ENCODE results near the gene C20orf173. TPM values are rescaled to one million over a fixed set of nuclear protein-coding genes. Genes with fewer than 3 reads are reported as not detected.

C20orf173 gene
- total RNA-seq, 4 donors from 2014 or later: not detected

DNA sequence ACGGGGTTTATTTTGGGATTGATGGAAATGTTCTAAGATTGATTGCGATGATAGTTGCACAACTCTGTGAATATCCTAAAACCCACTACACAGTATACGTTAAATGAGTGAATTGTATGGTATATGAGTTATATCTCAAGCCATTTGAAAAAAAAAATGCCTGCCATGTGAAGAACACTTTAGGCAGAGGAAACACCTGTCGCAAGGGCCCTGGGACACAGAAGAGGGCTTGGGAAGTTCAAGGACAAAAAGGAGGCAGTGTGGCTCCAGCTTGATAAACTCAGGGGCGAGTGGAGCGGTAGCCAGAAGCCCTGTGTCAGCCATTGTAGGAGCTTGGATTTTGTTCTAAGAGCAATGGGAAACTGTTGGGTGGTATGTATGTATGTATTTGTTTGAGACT is 37.1 kb downstream of the C20orf173 start:
- no peak for DNase-seq (ENCODE audit: low spot score in 2 of 2)
- WGBS, 2 donors: 96 to 97% methylated on average over 6 of the region's 6 CpGs
- no peak overlapping the region for H3K4me3 ChIP-seq (ENCODE audit: low read depth, poor library complexity, severe bottlenecking)
- TF ChIP-seq, protein P1, sequence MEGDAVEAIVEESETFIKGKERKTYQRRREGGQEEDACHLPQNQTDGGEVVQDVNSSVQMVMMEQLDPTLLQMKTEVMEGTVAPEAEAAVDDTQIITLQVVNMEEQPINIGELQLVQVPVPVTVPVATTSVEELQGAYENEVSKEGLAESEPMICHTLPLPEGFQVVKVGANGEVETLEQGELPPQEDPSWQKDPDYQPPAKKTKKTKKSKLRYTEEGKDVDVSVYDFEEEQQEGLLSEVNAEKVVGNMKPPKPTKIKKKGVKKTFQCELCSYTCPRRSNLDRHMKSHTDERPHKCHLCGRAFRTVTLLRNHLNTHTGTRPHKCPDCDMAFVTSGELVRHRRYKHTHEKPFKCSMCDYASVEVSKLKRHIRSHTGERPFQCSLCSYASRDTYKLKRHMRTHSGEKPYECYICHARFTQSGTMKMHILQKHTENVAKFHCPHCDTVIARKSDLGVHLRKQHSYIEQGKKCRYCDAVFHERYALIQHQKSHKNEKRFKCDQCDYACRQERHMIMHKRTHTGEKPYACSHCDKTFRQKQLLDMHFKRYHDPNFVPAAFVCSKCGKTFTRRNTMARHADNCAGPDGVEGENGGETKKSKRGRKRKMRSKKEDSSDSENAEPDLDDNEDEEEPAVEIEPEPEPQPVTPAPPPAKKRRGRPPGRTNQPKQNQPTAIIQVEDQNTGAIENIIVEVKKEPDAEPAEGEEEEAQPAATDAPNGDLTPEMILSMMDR (IDR thresholded peaks at IDR 0.05): no peak
- TF ChIP-seq POLR2A (IDR thresholded peaks at IDR 0.05): no peak
- intact Hi-C loops (cut with DNase I; ENCODE audit: low total_unique reads): no loop called here

DNA sequence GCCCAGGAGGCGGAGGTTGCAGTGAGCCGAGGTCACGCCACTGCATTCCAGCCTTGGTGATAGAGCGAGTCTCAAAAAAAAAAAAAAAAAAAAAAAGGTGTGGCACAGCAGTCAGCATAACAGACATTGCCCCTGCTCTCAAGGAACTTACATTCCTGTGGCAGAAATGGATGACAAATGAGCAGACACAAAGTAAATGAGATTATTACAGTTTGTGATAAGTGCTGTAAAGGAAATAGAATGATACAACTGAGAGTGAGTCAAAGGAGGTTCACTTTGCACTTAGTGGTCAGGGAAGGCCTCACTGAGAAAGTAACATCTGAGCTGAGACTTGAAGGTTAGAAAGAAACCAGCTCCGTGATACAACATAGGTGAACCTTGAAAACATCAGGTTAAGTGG is 37.6 kb downstream of the C20orf173 start:
- no peak for DNase-seq (ENCODE audit: low spot score in 2 of 2)
- TF ChIP-seq POLR2A (IDR thresholded peaks at IDR 0.05): no peak
- TF ChIP-seq, protein P1 (IDR thresholded peaks at IDR 0.05): no peak
- H3K4me3 ChIP-seq (ENCODE audit: low read depth, poor library complexity, severe bottlenecking): no peak overlapping the region
- 96% methylated on average over 5 of the region's 5 CpGs for WGBS, 2 donors
- intact Hi-C loops (cut with DNase I; ENCODE audit: low total_unique reads): no loop called here

DNA sequence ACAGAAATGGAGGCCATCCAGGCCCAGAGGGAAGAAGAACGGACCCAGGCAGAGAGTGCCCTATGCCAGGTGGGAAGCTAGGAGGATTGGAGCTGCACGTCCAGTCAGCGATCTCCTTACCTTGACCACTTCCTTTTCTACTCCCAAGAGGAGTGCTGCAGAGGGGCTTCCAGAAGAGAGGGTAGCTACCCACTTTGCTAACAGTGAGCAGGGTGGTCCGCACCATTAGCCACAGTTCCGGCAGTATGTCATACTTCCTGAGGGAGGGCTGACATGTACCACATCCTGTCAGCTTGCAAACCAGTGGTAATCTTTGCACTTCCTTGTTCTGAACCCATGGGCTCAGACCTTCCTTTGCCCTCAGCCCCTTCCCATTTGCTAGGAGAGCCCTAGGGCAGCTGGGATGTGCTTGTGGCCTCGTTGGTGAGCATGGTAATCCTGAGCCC is 38.7 kb downstream of the C20orf173 start:
- DNase-seq (ENCODE audit: low spot score in 2 of 2): no peak
- no peak overlapping the region for H3K4me3 ChIP-seq (ENCODE audit: low read depth, poor library complexity, severe bottlenecking)
- 78 to 84% methylated on average over 6 of the region's 6 CpGs for WGBS, 2 donors
- intact Hi-C loops (cut with DNase I; ENCODE audit: low total_unique reads): no loop called here
- no peak for TF ChIP-seq POLR2A (IDR thresholded peaks at IDR 0.05)
- TF ChIP-seq, protein P1 (IDR thresholded peaks at IDR 0.05): no peak

DNA sequence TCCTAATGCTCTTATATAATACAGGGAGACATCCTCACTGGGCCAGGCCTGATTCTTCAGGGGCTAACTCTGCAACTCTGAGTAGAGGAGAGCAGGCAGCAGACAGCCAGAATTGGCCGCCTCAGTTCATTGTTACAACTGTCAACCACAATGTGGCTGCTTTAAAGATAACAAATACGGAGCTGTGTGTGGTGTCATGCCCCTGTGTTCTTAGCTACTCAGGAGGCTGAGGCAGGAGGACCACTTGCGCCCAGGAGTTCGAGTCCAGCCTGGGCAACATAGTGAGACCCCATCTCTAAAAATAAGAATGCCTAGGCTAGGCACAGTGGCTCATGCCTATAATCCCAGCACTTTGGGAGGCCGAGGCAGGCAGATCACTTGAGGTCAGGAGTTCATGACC is 39.7 kb downstream of the C20orf173 start:
- 90 to 100% methylated on average over 5 of the region's 5 CpGs for WGBS, 2 donors
- no peak for DNase-seq (ENCODE audit: low spot score in 2 of 2)
- no peak for TF ChIP-seq POLR2A (IDR thresholded peaks at IDR 0.05)
- TF ChIP-seq, protein P1 (IDR thresholded peaks at IDR 0.05): no peak
- intact Hi-C loops (cut with DNase I; ENCODE audit: low total_unique reads): no loop called here
- H3K4me3 ChIP-seq (ENCODE audit: low read depth, poor library complexity, severe bottlenecking): no peak overlapping the region

DNA sequence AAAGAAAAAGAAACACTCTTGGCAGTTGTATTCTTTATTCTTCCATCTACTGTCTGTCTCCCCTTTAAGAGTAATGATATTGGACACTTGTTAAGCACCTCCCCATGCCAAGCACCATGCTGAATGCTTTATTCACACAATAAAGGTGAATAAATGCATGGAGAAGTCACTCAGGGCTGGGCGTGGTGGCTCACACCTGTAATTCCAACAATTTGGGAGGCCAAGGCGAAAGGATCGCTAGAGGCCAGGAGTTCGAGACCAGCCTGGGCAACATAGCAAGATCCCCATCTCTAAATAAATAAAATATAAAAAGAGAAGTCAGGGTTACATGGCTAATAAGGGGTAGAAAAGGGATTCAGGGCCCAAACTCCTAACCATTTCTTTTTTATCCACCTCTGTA is 42.0 kb downstream of the C20orf173 start:
- intact Hi-C loops (cut with DNase I; ENCODE audit: low total_unique reads): no loop called here
- no peak for DNase-seq (ENCODE audit: low spot score in 2 of 2)
- no peak overlapping the region for H3K4me3 ChIP-seq (ENCODE audit: low read depth, poor library complexity, severe bottlenecking)
- WGBS, 2 donors: 96 to 98% methylated on average over 4 of the region's 4 CpGs
- TF ChIP-seq, protein P1 (IDR thresholded peaks at IDR 0.05): no peak
- no peak for TF ChIP-seq POLR2A (IDR thresholded peaks at IDR 0.05)

DNA sequence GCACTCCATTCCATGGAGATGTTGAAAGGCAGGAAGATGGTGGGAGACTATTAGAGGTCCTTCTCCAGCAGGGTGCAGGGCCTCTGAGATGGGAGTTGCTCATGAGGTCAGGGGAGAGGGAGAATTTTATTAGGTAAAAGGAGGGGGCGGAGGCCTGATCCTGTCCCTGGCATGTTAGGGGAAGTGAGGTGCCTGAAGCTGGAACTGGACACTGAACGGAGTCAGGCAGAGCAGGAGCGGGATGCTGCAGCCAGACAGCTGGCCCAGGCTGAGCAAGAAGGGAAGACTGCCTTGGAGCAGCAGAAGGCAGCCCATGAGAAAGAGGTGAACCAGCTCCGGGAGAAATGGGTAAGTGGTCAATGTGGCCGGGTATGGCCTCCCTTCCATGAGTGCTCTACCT is 49.7 kb downstream of the C20orf173 start:
- intact Hi-C loops (cut with DNase I; ENCODE audit: low total_unique reads): no loop called here
- TF ChIP-seq, protein P1 (IDR thresholded peaks at IDR 0.05): no peak
- no peak for TF ChIP-seq POLR2A (IDR thresholded peaks at IDR 0.05)
- WGBS, 2 donors: 91 to 98% methylated on average over 5 of the region's 5 CpGs
- DNase-seq (ENCODE audit: low spot score in 2 of 2): no peak
- no peak overlapping the region for H3K4me3 ChIP-seq (ENCODE audit: low read depth, poor library complexity, severe bottlenecking)

Data from lower leg skin (tissue), 4 donors.